GM19324 (cell line): ENCODE results near the gene FBLIM1.
"Not testable (repeated sequence)": the region's sequence is repeated elsewhere in the genome, so short reads cannot be mapped to it uniquely, and the experiment has no call there.

ENCODE experiments used
- ATAC-seq: cut with Tn5 transposase; IDR thresholded peaks from one replicate; pipeline ENCODE4 v1.9.1; 2021; ENCODE audit warnings: mild to moderate bottlenecking, moderate library complexity; ENCODE audit not compliant: unreplicated experiment, low FRiP score

Gene FBLIM1

DNA sequence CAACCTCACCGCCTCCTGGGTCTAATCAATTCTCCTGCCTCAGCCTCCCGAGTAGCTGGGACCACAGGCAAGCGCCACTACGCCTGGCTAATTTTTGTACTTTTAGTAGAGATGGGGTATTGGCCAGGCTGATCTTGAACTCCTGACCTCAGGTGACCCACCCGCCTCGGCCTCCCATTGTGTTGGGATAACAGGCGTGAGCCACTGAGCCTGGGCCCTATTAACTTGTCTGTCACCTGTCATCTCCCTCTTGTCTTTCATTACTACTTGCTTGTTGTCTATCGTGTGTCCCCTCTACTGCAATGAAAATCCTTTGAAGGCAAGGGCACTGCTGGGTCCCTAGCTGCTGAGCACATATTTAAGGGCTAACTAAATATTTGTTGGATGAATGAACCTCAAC, 45.5 kb downstream of the FBLIM1 start:
- ATAC-seq: no peak

DNA sequence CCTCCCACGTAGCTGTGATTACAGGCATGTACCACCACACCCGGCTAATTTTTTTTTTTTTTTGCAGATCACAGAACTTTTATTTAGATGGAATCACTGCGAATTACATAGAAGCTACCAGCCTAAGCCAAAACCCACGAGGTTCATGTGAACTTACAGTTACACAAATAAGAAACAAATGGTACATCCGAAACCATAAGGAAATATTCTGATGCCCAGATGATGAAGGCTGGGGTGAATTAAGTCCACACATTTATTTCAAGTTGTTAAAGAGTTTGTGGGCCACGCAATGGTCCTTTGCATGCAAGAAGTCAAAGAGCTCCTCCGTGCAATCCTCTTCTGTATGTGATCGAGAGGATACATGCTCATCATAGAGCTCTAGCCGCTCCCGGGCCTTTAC, 48.5 kb downstream of the FBLIM1 start:
- ATAC-seq: no peak

DNA sequence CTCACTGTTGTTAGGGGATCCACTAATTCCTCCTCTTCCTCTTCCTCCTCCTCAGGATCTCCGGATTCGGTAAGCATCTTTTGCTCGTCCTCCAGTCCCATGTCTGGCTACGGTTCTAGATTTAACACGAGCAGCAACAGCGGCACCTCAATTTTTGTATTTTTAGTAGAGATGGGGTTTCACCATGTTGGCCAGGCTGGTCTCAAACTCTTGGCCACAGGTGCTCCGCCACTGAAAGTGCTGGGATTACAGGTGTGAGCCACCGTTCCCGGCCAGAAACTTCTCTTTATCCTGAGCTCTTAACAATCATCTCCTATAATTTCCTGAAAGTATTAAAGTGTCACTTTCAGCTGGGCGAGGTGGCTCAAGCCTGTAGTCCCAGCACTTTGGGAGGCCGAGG, 49.0 kb downstream of the FBLIM1 start, which contains the start of gene UQCRHL:
UQCRHL (minus strand) TSS at position 101 of the 400 bp plus-strand sequence; CDS start at position 101, 0 bp downstream.
- not testable (repeated sequence) for ATAC-seq

DNA sequence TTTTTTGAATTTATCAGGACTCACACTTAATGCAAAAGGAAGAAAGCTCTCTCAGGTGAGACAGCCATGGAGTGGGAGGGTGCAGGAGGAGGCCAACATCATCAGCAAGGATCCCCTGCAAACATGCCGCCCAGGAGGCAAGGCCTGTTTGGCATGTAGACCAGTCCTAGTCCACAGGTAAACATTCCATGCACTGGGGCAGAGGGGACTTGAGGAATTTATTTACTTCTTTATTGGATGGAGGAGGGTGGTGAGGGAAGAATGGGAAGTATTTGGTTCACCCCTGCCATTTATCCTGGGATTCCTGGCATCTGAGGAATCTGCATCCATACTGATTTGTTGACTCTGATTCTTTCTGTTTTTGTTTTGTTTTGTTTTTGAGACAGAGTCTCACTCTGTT, 50.4 kb downstream of the FBLIM1 start:
- ATAC-seq: no peak

DNA sequence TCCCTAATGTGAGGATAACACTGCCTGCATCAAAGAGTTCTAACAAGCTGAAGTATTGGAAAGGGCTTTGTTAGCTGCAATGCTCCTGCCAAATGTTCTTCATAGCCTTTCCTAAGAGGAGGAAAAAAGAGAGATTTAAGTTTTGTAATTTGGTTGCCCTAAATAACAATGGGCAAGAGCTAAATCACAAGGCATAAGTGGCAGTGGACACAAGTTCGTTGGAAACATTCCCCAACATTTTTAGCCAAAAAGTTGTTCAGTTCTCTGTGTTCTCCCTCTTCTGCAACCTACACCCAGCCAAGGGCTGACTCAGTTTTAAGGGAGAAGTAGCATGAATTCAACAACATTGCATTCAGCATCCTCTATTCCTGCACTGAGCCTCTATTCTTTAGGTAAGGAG, 51.5 kb downstream of the FBLIM1 start:
- no peak for ATAC-seq

DNA sequence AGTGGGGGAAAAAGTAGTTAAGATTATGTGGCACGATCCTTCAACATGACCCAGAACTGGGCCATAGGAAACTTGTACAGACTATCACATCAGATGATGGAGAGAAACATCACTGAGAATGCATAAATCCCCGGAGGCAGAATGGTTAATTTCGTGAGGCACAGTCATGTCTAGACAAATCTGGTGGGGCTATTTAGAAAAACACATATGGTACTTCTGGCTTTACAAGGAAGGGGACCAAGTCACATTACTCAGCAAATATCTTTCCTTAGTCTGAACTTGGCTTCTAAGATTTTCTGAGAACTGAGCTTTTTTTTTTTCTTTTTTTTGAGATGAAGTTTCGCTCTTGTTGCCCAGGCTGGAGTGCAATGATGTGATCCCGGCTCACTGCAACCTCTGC, 58.1 kb downstream of the FBLIM1 start:
- no peak for ATAC-seq

DNA sequence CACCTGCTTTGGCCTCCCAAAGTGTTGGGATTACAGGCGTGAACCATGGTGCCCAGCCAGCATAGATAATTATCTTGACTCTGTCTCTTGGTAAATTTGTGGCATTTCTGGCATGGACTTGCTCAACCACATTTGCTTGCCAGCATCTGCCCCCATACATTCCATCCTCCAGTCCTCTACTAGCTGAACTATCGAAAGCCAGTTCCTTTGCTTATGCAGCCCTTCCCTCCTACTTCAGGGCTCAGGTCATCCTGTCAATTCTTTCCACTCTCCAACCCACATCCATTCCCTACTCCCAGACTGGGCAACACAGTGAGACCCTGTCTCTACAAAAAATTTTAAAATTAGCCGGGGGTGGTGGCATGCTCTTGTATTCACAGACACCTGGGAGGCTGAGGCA, 61.9 kb downstream of the FBLIM1 start:
- ATAC-seq: no peak

DNA sequence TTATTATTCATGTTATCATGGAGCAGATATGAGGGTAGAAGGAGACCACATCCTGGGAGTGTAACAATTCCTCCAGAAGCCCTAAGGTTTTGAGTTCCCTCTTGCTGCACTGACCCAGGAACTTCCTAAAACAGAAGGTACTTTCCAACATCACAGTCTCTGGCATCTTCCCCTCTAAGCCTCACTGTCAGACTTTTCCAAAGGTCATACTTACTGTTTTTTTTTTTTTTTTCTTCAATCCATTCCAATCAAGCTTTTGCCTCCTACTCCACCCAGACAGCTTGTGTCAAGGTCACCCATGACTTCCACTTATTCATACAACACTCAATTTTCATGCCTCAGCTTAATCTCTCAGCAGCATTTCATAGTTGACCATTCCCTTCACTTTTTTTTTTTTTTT, 67.2 kb downstream of the FBLIM1 start:
- no peak for ATAC-seq

DNA sequence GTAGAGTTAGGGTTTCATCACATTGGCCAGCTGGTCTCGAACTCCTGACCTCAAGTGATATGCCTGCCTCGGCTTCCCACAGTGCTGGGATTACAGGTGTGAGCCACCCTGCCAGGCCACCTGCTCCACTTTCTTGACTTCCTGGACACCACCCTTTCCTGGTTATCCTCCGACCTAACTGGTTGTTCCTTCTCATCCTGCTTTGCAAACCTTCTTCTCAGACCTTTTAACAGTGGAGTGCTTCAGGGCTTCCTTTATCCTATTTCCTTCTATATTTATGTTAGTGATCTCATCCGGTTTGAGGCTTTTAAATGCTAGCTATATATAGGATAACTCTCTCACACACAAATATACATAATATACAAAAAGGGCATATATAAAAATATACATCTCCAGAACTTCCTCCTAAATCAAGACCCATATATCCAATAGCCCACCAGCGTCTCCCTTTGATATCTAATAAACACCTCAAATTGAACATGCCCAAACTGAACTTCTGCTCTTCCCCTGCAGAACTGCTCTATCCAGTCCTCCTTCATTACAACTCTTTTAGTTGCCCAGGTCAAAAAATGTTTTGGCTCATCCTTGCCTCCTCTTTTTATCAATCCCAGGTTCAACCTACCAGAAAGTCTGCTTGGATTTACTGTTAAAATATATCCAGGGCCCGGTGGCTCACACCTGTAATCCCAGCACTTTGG, 68.4 kb downstream of the FBLIM1 start:
- no peak for ATAC-seq

DNA sequence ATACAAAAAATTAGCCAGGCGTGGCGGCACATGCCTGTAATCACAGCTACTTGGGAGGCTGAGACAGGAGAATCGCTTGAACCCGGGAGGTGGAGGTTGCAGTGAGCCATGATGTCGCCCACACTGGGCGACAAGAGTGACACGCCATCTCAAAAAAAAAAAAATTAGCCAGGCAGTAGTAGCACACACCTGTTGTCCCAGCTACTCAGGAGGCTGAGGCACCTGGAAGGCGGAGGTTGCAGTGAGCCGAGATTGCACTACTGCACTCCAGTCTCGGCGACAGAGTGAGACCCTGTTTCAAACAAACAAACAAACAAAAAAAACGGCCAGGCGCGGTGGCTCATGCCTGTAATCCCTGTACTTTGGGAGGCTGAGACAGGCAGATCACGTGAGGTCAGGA, 69.0 kb downstream of the FBLIM1 start:
- not testable (repeated sequence) for ATAC-seq

DNA sequence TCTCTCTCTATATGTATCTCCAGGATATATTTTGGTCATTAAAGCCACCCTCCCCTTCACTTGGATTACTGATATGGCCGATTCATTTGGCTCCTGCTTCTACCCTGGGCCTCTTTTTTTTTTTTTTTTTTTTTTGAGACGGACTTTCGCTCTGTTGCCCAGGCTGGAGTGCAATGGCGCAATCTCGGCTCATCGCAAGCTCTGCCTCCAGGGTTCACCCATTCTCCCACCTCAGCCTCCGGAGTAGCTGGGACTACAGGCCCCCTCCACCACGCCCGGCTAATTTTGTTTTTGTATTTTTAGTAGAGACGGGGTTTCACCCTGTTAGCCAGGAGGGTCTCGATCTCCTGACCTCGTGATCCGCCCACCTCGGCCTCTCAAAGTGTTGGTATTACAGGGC, 70.3 kb downstream of the FBLIM1 start:
- ATAC-seq: not testable (repeated sequence)

DNA sequence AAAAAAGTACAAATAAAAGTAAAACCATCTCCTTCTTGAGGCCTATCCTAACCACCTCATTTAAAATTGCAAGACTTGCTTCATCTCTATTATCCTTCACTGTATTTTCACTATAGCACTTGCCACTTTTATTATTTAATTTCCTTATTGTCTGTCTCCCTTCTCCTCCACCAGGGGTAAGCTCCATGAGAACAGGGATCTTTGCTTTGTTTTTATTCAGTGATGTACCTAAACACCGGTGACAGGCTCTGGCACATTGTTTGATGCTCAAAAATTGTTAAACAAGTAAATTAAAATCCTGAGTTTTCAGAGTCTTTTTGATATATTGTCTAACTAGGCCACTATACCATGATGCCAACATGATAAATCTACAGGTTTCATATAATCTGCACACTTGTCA, 71.7 kb downstream of the FBLIM1 start:
- ATAC-seq: no peak

DNA sequence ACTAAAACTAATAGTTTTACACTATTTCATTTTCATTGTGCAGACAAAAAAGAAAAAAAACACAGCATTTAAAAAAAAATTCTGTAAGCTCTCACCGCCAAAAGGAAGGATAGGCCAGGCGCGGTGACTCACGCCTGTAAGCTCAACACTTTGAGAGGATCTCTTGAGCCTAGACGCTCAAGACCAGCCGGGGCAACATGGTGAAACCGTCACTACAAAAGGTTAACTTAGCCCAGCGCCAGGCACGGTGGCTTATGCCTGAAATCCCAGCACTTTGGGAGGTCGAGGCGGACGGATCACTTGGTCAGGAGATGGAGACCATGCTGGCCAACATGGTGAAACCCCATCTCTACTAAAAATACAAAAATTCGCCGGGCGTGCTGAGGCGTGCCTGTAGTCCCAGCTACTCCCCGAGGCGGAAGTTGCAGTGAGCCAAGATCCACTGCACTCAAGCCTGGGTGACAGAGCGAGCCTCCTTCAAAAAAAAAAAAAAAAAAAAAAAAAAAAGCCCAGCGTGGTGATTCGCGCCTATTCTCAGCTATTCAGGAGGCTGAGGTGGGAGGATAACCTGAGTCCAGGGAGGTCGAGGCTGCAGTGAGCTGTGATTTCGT, 74.6 kb downstream of the FBLIM1 start:
- ATAC-seq: no peak

DNA sequence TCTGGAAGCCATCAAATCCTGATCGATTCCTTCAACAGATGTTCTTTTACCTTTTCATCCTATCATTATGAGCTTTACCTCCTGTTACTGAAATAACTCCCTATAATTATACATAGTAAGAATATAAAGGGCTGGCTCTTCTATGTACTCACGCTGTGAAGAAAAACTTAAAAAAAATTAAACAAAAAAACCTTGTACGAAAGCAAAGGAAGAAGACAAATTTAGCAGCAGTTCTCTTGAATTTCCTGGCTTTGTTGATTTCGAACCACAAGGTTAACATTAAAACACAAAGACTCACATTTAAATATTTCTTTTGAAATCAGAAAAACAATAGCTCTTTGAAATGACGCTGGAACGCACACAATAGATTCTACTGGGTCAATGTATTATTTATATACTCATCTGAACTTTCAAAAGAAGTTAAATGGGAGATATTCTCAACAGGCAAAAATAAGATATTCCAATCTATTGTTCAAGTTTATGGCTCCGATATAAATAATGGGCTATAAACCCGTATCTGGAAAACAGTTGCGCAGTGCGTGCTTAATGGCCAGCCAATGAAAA, 75.3 kb downstream of the FBLIM1 start:
- no peak for ATAC-seq

DNA sequence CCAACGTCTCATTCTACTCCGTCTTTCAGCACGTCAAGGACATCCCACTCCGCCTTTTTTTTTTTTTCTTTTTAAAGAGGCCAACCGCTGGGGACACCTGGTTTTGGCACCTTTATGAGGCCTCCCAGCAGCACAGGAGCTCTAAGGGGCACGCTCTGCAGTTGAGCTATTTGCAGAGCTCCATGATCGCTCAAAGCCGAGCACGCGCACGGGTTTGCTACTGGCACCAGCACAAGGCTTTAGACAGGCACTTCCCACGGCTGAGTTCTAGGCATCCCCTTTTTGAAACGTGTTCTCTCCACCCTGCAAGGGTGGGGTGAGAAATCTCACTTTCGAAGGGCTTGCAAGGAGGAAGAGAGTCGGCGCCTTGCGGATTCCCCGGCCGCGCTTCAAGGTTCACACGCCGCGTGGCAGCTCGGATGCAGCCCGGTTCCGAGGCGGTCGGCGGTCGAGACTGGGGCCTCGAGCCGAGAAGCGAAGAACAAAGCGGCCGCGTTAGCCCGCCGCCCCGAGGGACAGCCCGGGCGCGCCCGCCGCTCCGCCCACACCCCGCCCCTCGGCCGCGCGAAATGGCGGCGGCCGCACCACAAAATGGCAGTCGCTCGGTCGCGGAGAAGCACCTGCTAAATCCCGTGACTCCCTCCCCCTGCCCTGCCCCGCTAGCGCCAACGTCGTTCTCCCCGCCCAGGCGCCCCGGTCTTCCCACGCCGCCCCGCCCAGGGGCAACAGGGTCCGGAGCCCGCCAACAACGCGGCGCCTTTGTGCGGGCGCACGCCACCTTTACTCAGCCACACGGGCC, 76.0 kb downstream of the FBLIM1 start:
- ATAC-seq: peak; percentile 59

DNA sequence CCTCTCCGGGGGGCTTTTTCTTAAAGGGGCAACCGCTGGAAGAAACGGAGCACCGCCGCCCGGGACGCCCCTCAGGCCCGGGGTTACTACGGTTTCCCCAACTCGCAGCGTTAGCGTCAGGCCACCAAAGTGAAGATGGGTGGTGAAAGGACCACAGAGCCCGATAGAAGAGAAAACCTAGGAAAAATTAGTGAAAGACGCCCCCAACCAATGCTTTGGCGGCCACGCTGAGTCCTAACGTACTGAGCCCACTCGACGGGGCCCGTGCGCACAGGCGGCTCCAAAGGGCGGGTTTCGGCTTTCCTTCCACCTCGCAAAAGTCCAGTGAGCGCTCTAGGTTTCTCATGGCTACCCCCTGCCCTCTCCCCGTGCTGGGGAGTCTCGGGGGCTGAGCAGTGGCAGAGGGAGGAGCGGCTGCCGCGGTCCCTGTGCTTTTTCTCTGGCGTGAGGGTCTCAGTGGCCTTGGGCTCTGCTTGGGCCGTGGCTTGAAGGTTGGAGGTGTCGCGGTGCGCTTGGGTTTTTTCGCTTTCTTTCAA, 76.7 kb downstream of the FBLIM1 start:
- ATAC-seq: peak; percentile 8

DNA sequence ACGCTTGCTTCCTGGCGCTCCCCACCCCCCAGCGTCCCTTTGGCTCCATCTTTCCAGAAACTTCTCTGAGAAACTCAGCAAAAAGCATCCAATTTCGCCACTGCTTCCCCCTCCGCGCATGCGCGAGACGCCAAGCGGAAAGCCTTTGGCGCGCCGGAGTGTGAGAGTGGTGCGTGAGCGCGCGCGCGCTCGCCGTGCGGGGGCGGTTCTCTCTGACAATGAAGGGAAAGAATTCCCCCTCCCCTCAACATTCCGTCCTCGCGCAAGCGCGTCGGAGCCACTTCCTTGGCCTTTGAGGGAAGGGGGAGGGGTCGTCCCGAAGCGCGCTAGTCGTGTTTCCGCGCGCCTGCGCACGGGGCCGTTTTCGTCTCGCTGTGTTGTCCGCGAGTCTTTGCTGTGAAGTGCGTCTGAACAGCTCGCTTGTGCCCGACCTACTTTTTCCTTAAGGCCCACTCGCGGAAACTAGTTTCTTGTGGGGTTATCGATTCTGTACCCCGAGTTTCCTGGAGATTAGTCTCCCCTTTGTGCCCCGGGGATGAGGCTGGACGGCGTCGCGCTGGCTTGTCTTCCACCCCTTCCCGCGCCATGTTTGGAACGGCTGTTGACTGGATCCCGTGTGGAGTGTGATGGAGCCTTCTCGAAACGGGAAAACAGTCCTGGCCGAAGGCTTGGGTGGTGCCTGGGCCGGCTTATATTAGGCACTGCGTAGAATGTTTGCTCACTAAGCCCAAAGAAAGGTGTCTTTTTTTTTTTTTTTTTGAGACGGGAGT, 77.3 kb downstream of the FBLIM1 start:
- ATAC-seq: peak; percentile 59
